A673 (cell line): ENCODE measurements around the gene ARHGEF26. TPM values are rescaled to one million over a fixed set of nuclear protein-coding genes. Genes with fewer than 3 reads are reported as not detected.
A peak's percentile ranks its signal among the peaks of the same experiment; 100 is the strongest.

ENCODE experiments used
- BruUV-seq: library from RNA; stranded (reverse); fragments of 400-500 nt; replicated peaks from 2 replicates; lab custom pipeline; 2021; lab: Mats Ljungman, UMichigan
- CTCF ChIA-PET: fragments of 300-600 bp; sonication (Branson Sonifier 250); formaldehyde crosslinking; loops from one replicate; lab custom pipeline; 2022; ENCODE audit warnings: antibody characterized with exemption; lab: Charles Lee
- POLR2A ChIA-PET: fragments of 300-600 bp; sonication (Branson Sonifier 250); formaldehyde crosslinking; loops from one replicate; lab custom pipeline; 2022; ENCODE audit warnings: antibody characterized with exemption; ENCODE audit not compliant: low non-redundant PET; lab: Charles Lee
- DNase-seq: peaks from one replicate; pipeline ENCODE4 v3.0.0-alpha.2; 2015; ENCODE audit warnings: low spot score
- H3K27ac ChIP-seq: fragments of 200-600 bp; sonication (generic); 2 replicates; pipeline ENCODE4 v1.5.1; 2016; ENCODE audit warnings: mixed run types, low read depth, mild to moderate bottlenecking, mixed read lengths, antibody characterized with exemption, low read length; ENCODE audit not compliant: poor library complexity, severe bottlenecking
- H3K27me3 ChIP-seq: fragments of 200-600 bp; sonication (generic); replicated peaks from 2 replicates; pipeline ENCODE4 v1.6.1; 2017; ENCODE audit warnings: mixed run types, low read depth, mild to moderate bottlenecking, mixed read lengths, antibody characterized with exemption, low read length; ENCODE audit not compliant: insufficient read depth, poor library complexity
- H3K36me3 ChIP-seq: fragments of 200-600 bp; sonication (generic); 2 replicates; pipeline ENCODE4 v1.6.1; 2016; ENCODE audit warnings: mixed run types, mild to moderate bottlenecking, mixed read lengths, antibody characterized with exemption, low read length; ENCODE audit not compliant: insufficient read depth, poor library complexity, severe bottlenecking
- H3K4me1 ChIP-seq: fragments of 200-600 bp; sonication (generic); 2 replicates; pipeline ENCODE4 v1.6.1; 2017; ENCODE audit warnings: mixed run types, mild to moderate bottlenecking, mixed read lengths, antibody characterized with exemption, low read length; ENCODE audit not compliant: insufficient read depth, poor library complexity, severe bottlenecking
- H3K4me3 ChIP-seq: fragments of 200-600 bp; sonication (generic); 2 replicates; pipeline ENCODE4 v1.5.1; 2016; ENCODE audit warnings: low read depth, mixed run types, mild to moderate bottlenecking, mixed read lengths, low read length; ENCODE audit not compliant: poor library complexity, severe bottlenecking
- H3K9me3 ChIP-seq: fragments of 200-600 bp; sonication (generic); 2 replicates; pipeline ENCODE4 v1.6.1; 2016; ENCODE audit warnings: mixed run types, low read depth, mild to moderate bottlenecking, mixed read lengths, antibody characterized with exemption, low read length; ENCODE audit not compliant: poor library complexity, severe bottlenecking
- CTCF ChIP-seq: fragments of 300-800, 200-600 bp; sonication (generic); conservative IDR thresholded peaks from 2 replicates; pipeline ENCODE4 v1.5.1; 2017; ENCODE audit warnings: low read depth, mild to moderate bottlenecking, antibody characterized with exemption, low read length, moderate library complexity, mixed read lengths
- EZH2 ChIP-seq: fragments of 200-600 bp; sonication (generic); IDR thresholded peaks from 2 replicates; pipeline ENCODE4 v1.6.1; 2017; ENCODE audit warnings: borderline replicate concordance, low read depth, mild to moderate bottlenecking, mixed read lengths, antibody characterized with exemption, low read length; ENCODE audit not compliant: poor library complexity, severe bottlenecking
- intact Hi-C: fragments of 100-400 bp; cut with micrococcal nuclease; formaldehyde crosslinking; loops from one replicate; pipeline ENCODE4 v1.10.0; 2022; ENCODE audit not compliant: unreplicated experiment
- total RNA-seq: library from RNA; stranded (reverse); gene quantifications from 2 replicates; pipeline ENCODE4 v1.2.3, GENCODE V29; 2021

Gene ARHGEF26
- total RNA-seq, 1 experiment from 2014 or later, result 15.9 TPM

- H3K4me1 ChIP-seq, result no peaks in the 10 kb centered on the region
- BruUV-seq, result no TSS peak
- H3K9me3 ChIP-seq, result no peaks in the 10 kb centered on the region
- no peak for DNase-seq
- no peak overlapping the region for H3K4me3 ChIP-seq
- no peaks in the 10 kb centered on the region for H3K36me3 ChIP-seq
- no peak overlapping the region for H3K27ac ChIP-seq
- intact Hi-C loops, result no loop called here
- ChIA-PET CTCF (no interaction called here), POLR2A (no interaction called here)
- TF ChIP-seq EZH2 (no peak), CTCF (no peak)
- H3K27me3 ChIP-seq, result no peaks in the 10 kb centered on the region
Observed at GRCh38 chr3:154184582-154184981, 63.4 kb downstream of the ARHGEF26 start.

- CTCF ChIA-PET, result no interaction called here
Observed at GRCh38 chr3:154188437-154188836, 67.2 kb downstream of the ARHGEF26 start.

GRCh38 chr3:154188846-154189245, 67.7 kb downstream of the ARHGEF26 start:
- Histone ChIP-seq H3K4me1 (no peaks in the 10 kb centered on the region), H3K4me3 (no peak overlapping the region), H3K9me3 (no peaks in the 10 kb centered on the region), H3K27me3 (no peaks in the 10 kb centered on the region), H3K36me3 (peaks cover 8% of the 10 kb centered on the region), H3K27ac (no peak overlapping the region)
- TF ChIP-seq EZH2 (no peak), CTCF (no peak)
- peak; percentile 71 for DNase-seq
- no TSS peak for BruUV-seq
- ChIA-PET POLR2A (no interaction called here), CTCF (no interaction called here)
- intact Hi-C loops, result no loop called here

More at GRCh38 chr3:154188437-154188836, 67.2 kb downstream of the ARHGEF26 start:
- no peak overlapping the region for H3K27ac ChIP-seq
- no peaks in the 10 kb centered on the region for H3K4me1 ChIP-seq
- TF ChIP-seq EZH2 (no peak), CTCF (no peak)
- H3K4me3 ChIP-seq, result no peak overlapping the region
- no TSS peak for BruUV-seq
- H3K36me3 ChIP-seq, result peaks cover 8% of the 10 kb centered on the region
- no peaks in the 10 kb centered on the region for H3K27me3 ChIP-seq
- no peaks in the 10 kb centered on the region for H3K9me3 ChIP-seq
- DNase-seq, result no peak
- POLR2A ChIA-PET, result no interaction called here
- intact Hi-C loops, result no loop called here
